HG02588 (cell line): ENCODE measurements around the gene FXYD1.

Experiments used
- ATAC-seq: cut with Tn5 transposase; IDR thresholded peaks from one replicate; pipeline ENCODE4 v1.9.1; 2021; ENCODE audit warnings: mild to moderate bottlenecking, moderate library complexity; ENCODE audit not compliant: unreplicated experiment

Gene FXYD1

DNA sequence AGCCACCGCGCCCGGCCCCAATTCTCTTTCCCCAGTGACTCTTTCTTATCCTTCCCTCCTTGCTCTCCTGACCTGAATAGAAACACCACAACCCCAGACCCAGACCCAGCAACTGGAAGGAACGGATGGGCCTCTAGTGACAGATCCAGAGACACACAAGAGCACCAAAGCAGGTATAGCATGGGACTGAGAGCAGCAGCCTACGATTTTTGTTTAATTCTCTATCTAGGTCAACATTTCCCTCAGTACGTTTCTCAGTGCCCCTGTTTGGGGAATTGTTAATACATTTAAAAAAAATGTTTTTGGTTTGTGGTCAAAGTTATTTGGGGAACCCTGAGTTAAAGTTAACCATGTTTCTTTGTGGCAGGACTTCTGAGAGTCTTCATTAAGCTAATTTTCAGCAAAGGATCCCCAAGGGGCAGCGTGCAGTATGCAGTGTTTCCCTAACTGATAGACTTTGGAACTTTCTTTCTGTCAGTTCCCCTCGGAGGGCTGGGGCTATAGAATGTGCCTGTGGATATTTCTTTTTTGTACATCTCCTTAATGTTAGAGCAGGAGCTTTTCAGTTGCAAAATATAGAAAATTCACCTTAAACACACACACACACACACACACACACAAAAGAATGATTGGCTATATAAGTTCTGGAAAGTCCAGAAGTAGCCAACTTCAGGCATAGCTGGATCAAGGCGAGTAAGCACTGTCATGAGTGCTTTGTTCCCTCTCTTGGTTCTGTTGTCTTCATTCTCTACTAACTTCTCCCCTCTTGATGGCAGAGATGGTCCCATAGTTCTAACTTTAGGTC, 22.2 kb downstream of the FXYD1 start:
- ATAC-seq: no peak

- ATAC-seq: no peak
Observed at GRCh38 chr19:35161434-35161743, 22.8 kb downstream of the FXYD1 start.

- no peak for ATAC-seq
Observed at GRCh38 chr19:35162471-35163326, 24.1 kb downstream of the FXYD1 start.

- no peak for ATAC-seq
Observed at GRCh38 chr19:35164418-35164817, 25.8 kb downstream of the FXYD1 start.

- no peak for ATAC-seq
Observed at GRCh38 chr19:35165200-35166058, 26.8 kb downstream of the FXYD1 start.

GRCh38 chr19:35166100-35167063, 27.8 kb downstream of the FXYD1 start:
- ATAC-seq: no peak

DNA sequence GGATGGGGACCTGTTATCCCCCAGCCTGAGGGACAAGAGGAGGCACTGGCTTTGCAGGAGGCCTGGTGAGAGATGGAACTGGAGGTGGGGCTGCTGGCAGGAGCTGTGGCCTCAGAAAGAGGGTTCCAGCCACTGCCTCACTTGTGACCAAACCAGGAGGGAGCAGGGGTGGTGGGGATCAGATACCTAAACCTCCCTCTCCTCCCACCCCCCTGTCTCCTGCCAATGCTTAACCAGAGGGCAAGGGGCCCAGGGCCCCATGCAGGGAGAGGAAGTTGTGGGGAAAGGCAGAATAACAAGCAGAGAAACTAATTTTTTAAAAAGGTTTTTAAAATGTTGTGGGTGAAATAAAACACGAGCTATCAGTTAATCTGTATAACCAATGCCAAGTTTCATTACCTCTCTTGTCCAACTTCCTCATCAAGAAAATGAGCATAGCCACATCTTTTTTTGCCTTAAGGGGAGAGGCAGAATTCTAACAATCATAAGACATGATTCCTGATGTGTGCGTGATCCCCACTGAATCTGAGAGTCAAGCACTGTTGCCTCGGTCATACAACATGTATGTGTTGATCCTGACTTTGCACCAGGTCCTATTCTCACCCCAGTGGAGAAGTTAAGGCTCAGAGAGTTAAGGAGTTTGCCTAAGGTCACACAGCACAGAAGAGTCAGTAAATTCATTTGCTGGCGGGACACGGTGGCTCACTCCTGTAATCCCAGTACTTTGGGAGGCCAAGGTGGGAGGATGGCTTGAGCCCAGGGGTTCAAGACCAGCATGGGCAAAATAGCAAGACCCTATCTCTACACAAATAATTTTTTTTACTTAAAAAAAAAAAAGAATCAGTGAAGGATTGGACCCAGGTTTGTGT, 28.9 kb downstream of the FXYD1 start:
- ATAC-seq: no peak

DNA sequence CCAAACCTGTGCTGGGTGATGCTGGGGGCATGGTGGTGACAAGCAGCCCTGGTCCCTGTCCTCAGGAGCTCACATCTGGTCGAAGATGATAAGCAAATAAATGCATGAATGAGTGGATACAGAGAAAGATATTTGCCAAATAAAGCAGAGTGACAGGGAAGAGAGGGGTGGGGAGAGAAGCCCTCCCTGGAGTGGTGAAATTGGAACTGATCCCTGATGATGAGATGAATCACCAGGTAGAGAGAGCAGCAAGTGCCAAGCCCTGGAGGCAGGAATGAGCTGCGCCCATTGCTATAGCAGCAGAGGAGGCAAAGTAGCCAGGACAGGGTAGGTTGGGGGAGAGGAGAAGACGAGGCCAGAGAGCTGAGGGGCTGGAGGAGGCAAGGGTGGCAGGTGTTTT, 29.6 kb downstream of the FXYD1 start:
- no peak for ATAC-seq

GRCh38 chr19:35169221-35169995, 30.8 kb downstream of the FXYD1 start:
- ATAC-seq: no peak

GRCh38 chr19:35170359-35171061, 31.9 kb downstream of the FXYD1 start:
- no peak for ATAC-seq

GRCh38 chr19:35171730-35172129, 33.1 kb downstream of the FXYD1 start:
- no peak for ATAC-seq

DNA sequence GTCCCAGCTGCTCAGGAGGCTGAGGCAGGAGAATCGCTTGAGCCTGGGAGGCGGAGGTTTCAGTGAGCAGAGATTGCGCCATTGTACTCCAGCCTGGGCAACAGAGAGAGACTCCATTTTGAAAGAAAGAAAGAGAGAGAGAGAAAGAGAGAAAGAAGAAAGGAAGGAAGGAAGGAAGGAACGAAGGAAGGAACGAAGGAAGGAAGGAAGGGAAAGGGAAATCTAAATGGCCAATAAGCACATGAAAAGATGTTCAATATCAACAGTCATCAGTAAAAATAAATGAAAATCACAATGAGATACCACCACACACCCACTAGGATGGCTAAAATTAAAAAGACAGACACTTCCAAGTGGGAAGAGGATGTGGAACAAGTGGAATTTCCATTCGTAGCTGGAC, 35.6 kb downstream of the FXYD1 start:
- no peak for ATAC-seq

DNA sequence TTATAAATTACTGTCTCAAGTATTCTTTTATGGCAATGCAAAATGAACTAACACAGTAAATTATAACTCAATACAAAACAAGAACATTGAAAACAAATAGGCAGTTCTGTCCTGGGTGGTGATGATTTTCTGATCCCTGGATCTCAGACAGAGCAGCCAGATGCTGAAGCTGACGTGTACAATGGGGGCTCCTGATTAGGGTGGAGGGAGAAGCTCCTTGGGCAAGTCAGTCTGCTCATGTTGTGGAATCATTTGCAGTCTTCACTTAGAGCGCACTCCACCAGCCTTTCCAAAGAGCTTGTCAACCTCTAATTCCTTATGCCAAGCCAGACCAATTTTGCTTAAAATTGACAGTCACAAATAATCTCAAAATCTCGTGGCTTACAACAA, 37.6 kb downstream of the FXYD1 start:
- no peak for ATAC-seq

- ATAC-seq: no peak
Observed at GRCh38 chr19:35177377-35178274, 39.0 kb downstream of the FXYD1 start.

GRCh38 chr19:35178701-35179100, 40.1 kb downstream of the FXYD1 start:
- no peak for ATAC-seq

- ATAC-seq: no peak
Observed at GRCh38 chr19:35179830-35180229, 41.2 kb downstream of the FXYD1 start.

GRCh38 chr19:35181387-35181786, 42.8 kb downstream of the FXYD1 start:
- ATAC-seq: no peak
